ENCODE results near the gene SEMA4D.

Gene SEMA4D

GRCh38 chr9:89465726-89466308, 32.1 kb downstream of the SEMA4D start:
- H3K9ac ChIP-seq (ENCODE audit: low read length), result no peak overlapping the region
- no peak overlapping the region for H3K27ac ChIP-seq (ENCODE audit: low read depth, low read length, poor library complexity, severe bottlenecking)
- no peak overlapping the region for H3K4me2 ChIP-seq (ENCODE audit: low read length)
- H3K4me1 ChIP-seq (ENCODE audit: insufficient read depth, low read length, severe bottlenecking), result no peaks in the 10 kb centered on the region
- no peaks in the 10 kb centered on the region for H3K9me2 ChIP-seq (ENCODE audit: low read depth, low read length)
- no peaks in the 10 kb centered on the region for H3F3A ChIP-seq (ENCODE audit: insufficient read depth, low read length)
- H3K4me3 ChIP-seq (ENCODE audit: low read depth, low read length, poor library complexity, severe bottlenecking), result no peak overlapping the region
- H3K27me3 ChIP-seq (ENCODE audit: insufficient read depth, low read length), result 0 out of 2 replicates have a peak, but pooled peaks cover 4% of the 10 kb centered on the region
- H4K20me1 ChIP-seq (ENCODE audit: insufficient read depth, low read length), result no peaks in the 10 kb centered on the region
- H3K79me2 ChIP-seq (ENCODE audit: insufficient read depth, low read length), result no peaks in the 10 kb centered on the region
- TF ChIP-seq CTCF (IDR thresholded peaks at IDR 0.05; ENCODE audit: low read length) (no peak), EZH2 (IDR thresholded peaks at IDR 0.05; ENCODE audit: borderline replicate concordance, low read length) (no peak)
- no peaks in the 10 kb centered on the region for H3K9me3 ChIP-seq (ENCODE audit: low read length)
- H2AFZ ChIP-seq (ENCODE audit: low read length), result no peak overlapping the region
- no peaks in the 10 kb centered on the region for H3K36me3 ChIP-seq (ENCODE audit: insufficient read depth, low read length)

GRCh38 chr9:89465001-89465451, 32.9 kb downstream of the SEMA4D start:
- no peaks in the 10 kb centered on the region for H3K9me2 ChIP-seq (ENCODE audit: low read depth, low read length)
- H3K27ac ChIP-seq (ENCODE audit: low read depth, low read length, poor library complexity, severe bottlenecking), result no peak overlapping the region
- no peaks in the 10 kb centered on the region for H4K20me1 ChIP-seq (ENCODE audit: insufficient read depth, low read length)
- H3K4me1 ChIP-seq (ENCODE audit: insufficient read depth, low read length, severe bottlenecking), result no peaks in the 10 kb centered on the region
- no peaks in the 10 kb centered on the region for H3K9me3 ChIP-seq (ENCODE audit: low read length)
- TF ChIP-seq EZH2 (IDR thresholded peaks at IDR 0.05; ENCODE audit: borderline replicate concordance, low read length), result no peak
- no peak for TF ChIP-seq CTCF (IDR thresholded peaks at IDR 0.05; ENCODE audit: low read length)
- H3K4me3 ChIP-seq (ENCODE audit: low read depth, low read length, poor library complexity, severe bottlenecking), result no peak overlapping the region
- H2AFZ ChIP-seq (ENCODE audit: low read length), result no peak overlapping the region
- H3K4me2 ChIP-seq (ENCODE audit: low read length), result no peak overlapping the region
- no peak overlapping the region for H3K9ac ChIP-seq (ENCODE audit: low read length)
- no peaks in the 10 kb centered on the region for H3K36me3 ChIP-seq (ENCODE audit: insufficient read depth, low read length)
- H3K79me2 ChIP-seq (ENCODE audit: insufficient read depth, low read length), result no peaks in the 10 kb centered on the region
- H3F3A ChIP-seq (ENCODE audit: insufficient read depth, low read length), result no peaks in the 10 kb centered on the region
- 0 out of 2 replicates have a peak, but pooled peaks cover 4% of the 10 kb centered on the region for H3K27me3 ChIP-seq (ENCODE audit: insufficient read depth, low read length)

- Histone ChIP-seq H3K27ac (ENCODE audit: low read depth, low read length, poor library complexity, severe bottlenecking) (no peak overlapping the region), H3K9ac (ENCODE audit: low read length) (no peak overlapping the region), H3K9me3 (ENCODE audit: low read length) (no peaks in the 10 kb centered on the region), H3K9me2 (ENCODE audit: low read depth, low read length) (no peaks in the 10 kb centered on the region), H3K27me3 (ENCODE audit: insufficient read depth, low read length) (0 out of 2 replicates have a peak, but pooled peaks cover 4% of the 10 kb centered on the region), H3K4me3 (ENCODE audit: low read depth, low read length, poor library complexity, severe bottlenecking) (no peak overlapping the region), H3K79me2 (ENCODE audit: insufficient read depth, low read length) (no peaks in the 10 kb centered on the region), H3K36me3 (ENCODE audit: insufficient read depth, low read length) (no peaks in the 10 kb centered on the region), H3K4me2 (ENCODE audit: low read length) (no peak overlapping the region), H4K20me1 (ENCODE audit: insufficient read depth, low read length) (no peaks in the 10 kb centered on the region), H3K4me1 (ENCODE audit: insufficient read depth, low read length, severe bottlenecking) (no peaks in the 10 kb centered on the region), H3F3A (ENCODE audit: insufficient read depth, low read length) (no peaks in the 10 kb centered on the region), H2AFZ (ENCODE audit: low read length) (no peak overlapping the region)
- no peak for TF ChIP-seq EZH2 (IDR thresholded peaks at IDR 0.05; ENCODE audit: borderline replicate concordance, low read length)
- TF ChIP-seq CTCF (IDR thresholded peaks at IDR 0.05; ENCODE audit: low read length), result no peak
Observed at GRCh38 chr9:89464300-89464901, 33.5 kb downstream of the SEMA4D start.

All from OCI-LY1 (cell line).